ENCODE measurements around the gene AARS2. TPM values are rescaled to one million over a fixed set of nuclear protein-coding genes. Genes with fewer than 3 reads are reported as not detected.

AARS2 gene
- 10 to 100 TPM in 3 of 4 donors, 1 to 10 TPM in 1; 9.0 to 21.9 (median 12.2) TPM for total RNA-seq

DNA sequence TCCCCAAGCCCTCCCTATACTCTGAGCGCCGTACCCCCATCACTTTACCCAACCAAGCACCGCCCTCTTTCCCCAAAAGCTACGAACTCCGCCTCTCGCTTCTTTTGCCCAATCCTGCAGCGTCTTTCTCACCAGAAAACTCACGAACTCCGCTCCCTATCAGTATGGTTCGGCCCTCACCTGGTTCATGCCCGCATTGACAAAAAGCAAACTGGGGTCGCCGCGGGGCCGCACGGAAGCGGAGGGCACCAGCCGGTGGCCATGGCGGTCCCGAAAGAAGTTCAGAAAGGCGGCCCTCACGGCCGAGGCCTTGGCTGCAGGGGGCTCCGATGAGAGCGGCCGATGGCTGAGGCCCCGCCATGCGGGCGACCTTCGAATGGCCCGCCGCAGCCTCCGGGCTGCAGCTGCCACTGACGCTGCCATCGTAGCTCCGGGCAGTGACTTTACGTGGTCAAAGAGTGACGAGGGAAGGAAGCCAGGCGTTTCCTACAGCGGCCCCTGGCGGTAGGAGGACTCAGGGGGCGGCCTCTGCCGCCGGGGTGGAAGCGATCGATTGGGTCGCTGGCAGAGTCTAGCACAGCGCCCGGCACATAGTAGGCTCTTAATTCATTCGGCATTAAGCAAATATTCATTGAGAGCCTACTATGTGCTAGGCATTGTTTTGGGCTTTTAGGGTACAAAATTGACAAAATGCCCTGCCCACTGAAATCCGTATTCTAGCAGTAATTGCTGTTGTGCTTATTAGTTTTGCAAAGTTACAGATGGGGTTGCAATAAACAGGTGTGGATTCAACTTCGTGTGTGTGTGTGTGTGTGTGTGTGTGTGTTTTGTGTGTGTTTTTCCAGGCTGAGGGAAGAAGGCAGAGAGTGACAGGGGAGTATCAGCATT lies at the start of gene AARS2:
Gene AARS2 (minus strand): TSS at position 447 of the 888 bp plus-strand sequence. CDS start 24 bp downstream, at position 423.
- intact Hi-C loops (cut with DNase I) = no loop called here
- Histone ChIP-seq H3K27ac (peak within 1 kb of the TSS; percentile 84 to 90 (median 88)), H3K27me3 (no peaks in the 10 kb centered on the region), H3K9me3 (no peaks in the 10 kb centered on the region), H3K4me3 (peak within 1 kb of the TSS; percentile 73 to 88 (median 82)), H3K36me3 (peaks cover 0 to 38% (median 8%) of the 10 kb centered on the region in 3 donors), H3K4me1 (peaks cover 6 to 19% (median 11%) of the 10 kb centered on the region in 3 donors)
- TF ChIP-seq POLR2A (IDR thresholded peaks at IDR 0.05) = peak in 2 of 4 donors; percentile 37 to 70
- TF ChIP-seq, protein P1, sequence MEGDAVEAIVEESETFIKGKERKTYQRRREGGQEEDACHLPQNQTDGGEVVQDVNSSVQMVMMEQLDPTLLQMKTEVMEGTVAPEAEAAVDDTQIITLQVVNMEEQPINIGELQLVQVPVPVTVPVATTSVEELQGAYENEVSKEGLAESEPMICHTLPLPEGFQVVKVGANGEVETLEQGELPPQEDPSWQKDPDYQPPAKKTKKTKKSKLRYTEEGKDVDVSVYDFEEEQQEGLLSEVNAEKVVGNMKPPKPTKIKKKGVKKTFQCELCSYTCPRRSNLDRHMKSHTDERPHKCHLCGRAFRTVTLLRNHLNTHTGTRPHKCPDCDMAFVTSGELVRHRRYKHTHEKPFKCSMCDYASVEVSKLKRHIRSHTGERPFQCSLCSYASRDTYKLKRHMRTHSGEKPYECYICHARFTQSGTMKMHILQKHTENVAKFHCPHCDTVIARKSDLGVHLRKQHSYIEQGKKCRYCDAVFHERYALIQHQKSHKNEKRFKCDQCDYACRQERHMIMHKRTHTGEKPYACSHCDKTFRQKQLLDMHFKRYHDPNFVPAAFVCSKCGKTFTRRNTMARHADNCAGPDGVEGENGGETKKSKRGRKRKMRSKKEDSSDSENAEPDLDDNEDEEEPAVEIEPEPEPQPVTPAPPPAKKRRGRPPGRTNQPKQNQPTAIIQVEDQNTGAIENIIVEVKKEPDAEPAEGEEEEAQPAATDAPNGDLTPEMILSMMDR (IDR thresholded peaks at IDR 0.05) = peak; percentile 88 to 96 (median 91)
- WGBS, 2 donors = 2 to 6% methylated on average over 10 to 19 of the region's 52 CpGs
- peak; percentile 27 for DNase-seq

DNA sequence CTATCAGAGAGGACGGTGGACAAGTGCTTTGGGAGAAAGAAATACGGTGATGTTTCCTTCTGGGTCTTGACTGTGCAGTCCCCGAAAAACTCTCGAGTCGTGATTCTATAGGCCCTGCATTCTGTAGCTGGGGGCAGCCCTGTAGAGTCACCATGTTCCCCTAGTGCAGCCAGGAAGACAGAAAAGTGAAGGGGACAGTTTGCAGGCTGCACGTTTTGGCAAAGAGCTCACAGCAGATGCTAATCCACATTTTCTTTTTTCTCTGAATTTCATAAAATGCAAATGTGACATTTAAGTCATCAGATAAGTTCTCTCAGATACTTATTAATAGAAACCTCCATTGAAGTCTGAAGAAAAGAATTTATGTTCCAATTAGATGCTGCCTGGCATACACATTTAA lies 48.8 kb upstream of the AARS2 start:
- no peak overlapping the region for H3K4me3 ChIP-seq
- H3K27me3 ChIP-seq = peaks cover 0 to 10% (median 0%) of the 10 kb centered on the region in 4 donors
- intact Hi-C loops (cut with DNase I) = no loop called here
- H3K27ac ChIP-seq = no peak overlapping the region
- H3K9me3 ChIP-seq = no peaks in the 10 kb centered on the region
- H3K36me3 ChIP-seq = no peaks in the 10 kb centered on the region
- WGBS, 2 donors = 71 to 82% methylated on average over 6 of the region's 6 CpGs
- no peak for DNase-seq
- TF ChIP-seq, protein P1 (IDR thresholded peaks at IDR 0.05) = no peak
- TF ChIP-seq POLR2A (IDR thresholded peaks at IDR 0.05) = no peak
- H3K4me1 ChIP-seq = no peaks in the 10 kb centered on the region

DNA sequence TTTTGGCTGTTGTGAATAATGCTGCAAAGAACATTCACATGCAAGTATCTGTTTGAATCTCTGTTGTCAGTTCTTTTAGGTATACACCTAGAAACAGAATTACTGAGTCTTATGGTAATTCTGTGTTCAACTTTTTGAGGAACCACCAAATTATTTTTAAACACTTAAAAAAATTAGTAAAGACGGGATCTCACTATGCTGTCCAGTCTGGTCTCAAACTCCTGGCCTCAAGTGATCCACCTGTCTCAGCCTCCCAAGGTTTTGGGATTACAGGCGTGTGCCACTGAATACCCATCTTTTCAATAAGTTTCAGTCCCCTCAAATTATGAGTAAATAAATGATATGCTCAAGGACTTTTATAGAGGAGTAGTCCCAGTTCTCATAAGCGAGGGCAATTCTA lies 46.8 kb upstream of the AARS2 start:
- Histone ChIP-seq H3K36me3 (no peaks in the 10 kb centered on the region), H3K27me3 (peaks cover 0 to 22% (median 0%) of the 10 kb centered on the region in 4 donors), H3K27ac (no peak overlapping the region), H3K9me3 (no peaks in the 10 kb centered on the region), H3K4me3 (no peak overlapping the region), H3K4me1 (no peaks in the 10 kb centered on the region)
- intact Hi-C loops (cut with DNase I) = no loop called here
- DNase-seq = no peak
- WGBS, 2 donors = 69 to 77% methylated on average over 3 of the region's 3 CpGs
- TF ChIP-seq, protein P1 (IDR thresholded peaks at IDR 0.05) = no peak
- no peak for TF ChIP-seq POLR2A (IDR thresholded peaks at IDR 0.05)

DNA sequence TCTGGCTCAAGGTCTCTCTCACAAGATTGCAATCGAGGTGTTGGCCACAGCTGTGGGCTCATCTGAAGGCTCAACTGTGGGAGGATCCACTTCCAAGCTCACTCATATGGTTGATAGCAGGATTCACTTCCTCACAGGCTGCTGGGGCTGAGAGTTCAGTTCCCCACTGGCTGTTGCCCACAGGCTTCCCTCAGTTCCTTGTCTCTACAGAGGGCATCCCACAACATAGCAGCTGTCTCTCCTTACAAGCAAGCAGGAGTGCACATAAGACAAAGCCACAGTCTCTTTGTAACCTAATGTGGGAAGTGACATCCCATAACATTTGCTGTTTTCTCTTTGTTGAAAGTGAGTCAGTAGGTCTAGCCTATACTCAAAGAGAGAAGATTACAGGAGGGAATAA lies 43.3 kb upstream of the AARS2 start:
- no peak for DNase-seq
- H3K9me3 ChIP-seq = no peaks in the 10 kb centered on the region
- 27 to 55% methylated on average over 1 of the region's 1 CpG for WGBS, 2 donors
- TF ChIP-seq, protein P1 (IDR thresholded peaks at IDR 0.05) = no peak
- no peak for TF ChIP-seq POLR2A (IDR thresholded peaks at IDR 0.05)
- intact Hi-C loops (cut with DNase I) = no loop called here
- H3K4me1 ChIP-seq = peaks cover 0 to 6% (median 0%) of the 10 kb centered on the region in 3 donors
- no peak overlapping the region for H3K4me3 ChIP-seq
- no peak overlapping the region for H3K27ac ChIP-seq
- peaks cover 0 to 21% (median 0%) of the 10 kb centered on the region in 4 donors for H3K27me3 ChIP-seq
- H3K36me3 ChIP-seq = no peaks in the 10 kb centered on the region

DNA sequence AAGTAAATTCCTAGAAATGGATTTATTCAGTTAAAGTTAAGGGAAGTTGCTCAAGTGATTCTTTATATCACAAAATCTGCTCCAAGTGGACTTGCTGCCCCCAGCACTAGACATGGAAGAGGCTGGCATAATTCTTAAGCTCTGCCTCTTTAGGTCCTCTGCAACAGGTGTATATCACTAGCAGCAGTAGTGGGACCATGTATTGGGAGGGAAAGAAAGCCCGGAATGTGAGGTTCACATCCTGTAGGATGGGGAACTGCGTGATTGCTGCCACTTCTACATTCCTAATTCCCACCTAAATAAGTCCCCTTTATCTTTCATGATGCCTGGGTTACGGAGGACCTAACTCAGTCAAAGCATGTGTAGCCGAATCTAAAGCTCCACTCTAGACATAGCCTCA lies 42.5 kb upstream of the AARS2 start:
- peaks cover 0 to 15% (median 0%) of the 10 kb centered on the region in 4 donors for H3K27me3 ChIP-seq
- no peaks in the 10 kb centered on the region for H3K9me3 ChIP-seq
- no peak overlapping the region for H3K4me3 ChIP-seq
- H3K36me3 ChIP-seq = no peaks in the 10 kb centered on the region
- H3K4me1 ChIP-seq = peaks cover 0 to 6% (median 0%) of the 10 kb centered on the region in 3 donors
- H3K27ac ChIP-seq = no peak overlapping the region
- DNase-seq = no peak
- no peak for TF ChIP-seq POLR2A (IDR thresholded peaks at IDR 0.05)
- TF ChIP-seq, protein P1 (IDR thresholded peaks at IDR 0.05) = no peak
- 81 to 83% methylated on average over 4 of the region's 4 CpGs for WGBS, 2 donors
- intact Hi-C loops (cut with DNase I) = no loop called here
